Keratinocyte (primary cell): ENCODE data around the gene KRTAP10-11. TPM values are rescaled to one million over a fixed set of nuclear protein-coding genes. Genes with fewer than 3 reads are reported as not detected.

ENCODE experiments used
- DNase-seq: peaks from one replicate; pipeline ENCODE4 v3.0.0-alpha.2; 2011; ENCODE audit warnings: low read depth, missing footprints, low spot score
- FAIRE-seq: peaks from 2 replicates; lab custom pipeline; 2011; peaks lifted over from hg19 to GRCh38; lab: Jason Lieb, UNC
- H2AFZ ChIP-seq: 2 replicates; pipeline ENCODE4 v1.6.0; 2012; ENCODE audit warnings: low read length, control low read depth, inconsistent platforms; ENCODE audit not compliant: control insufficient read depth
- H3K27ac ChIP-seq: 2 replicates; pipeline ENCODE4 v1.5.1; 2011; ENCODE audit warnings: low read length; ENCODE audit not compliant: control insufficient read depth, insufficient read depth
- H3K27me3 ChIP-seq: 3 replicates; pipeline ENCODE4 v1.6.0; 2011; ENCODE audit warnings: low read length; ENCODE audit not compliant: control insufficient read depth, insufficient read depth; ENCODE audit errors: extremely low read depth
- H3K36me3 ChIP-seq, 2 experiments: 2 replicates in 1 of 2; 3 replicates in 1 of 2; pipeline ENCODE4 v1.5.1; 2011; ENCODE audit warnings: low read length in 2 of 2, mild to moderate bottlenecking in 1 of 2; ENCODE audit not compliant: control insufficient read depth in 2 of 2, insufficient read depth in 2 of 2; ENCODE audit errors: extremely low read depth in 1 of 2
- H3K4me1 ChIP-seq: 3 replicates; pipeline ENCODE4 v1.5.1; 2011; ENCODE audit warnings: low read length; ENCODE audit not compliant: control insufficient read depth, insufficient read depth; ENCODE audit errors: extremely low read depth
- H3K4me2 ChIP-seq: 3 replicates; pipeline ENCODE4 v1.6.0; 2011; ENCODE audit warnings: low read depth, low read length; ENCODE audit not compliant: control insufficient read depth, insufficient read depth; ENCODE audit errors: extremely low read depth
- H3K4me3 ChIP-seq, 3 experiments: fragments of 200-600 bp in 1 of 3; sonication (generic) in 1 of 3; 2 replicates in 2 of 3; 3 replicates in 1 of 3; pipeline ENCODE4 v1.5.1; 2011 to 2016; ENCODE audit warnings: low read length in 3 of 3, mild to moderate bottlenecking in 3 of 3, control low read depth in 2 of 3, inconsistent platforms in 1 of 3, low read depth in 1 of 3, mixed read lengths in 1 of 3, mixed run types in 1 of 3, moderate library complexity in 1 of 3; ENCODE audit not compliant: control insufficient read depth in 2 of 3, insufficient read depth in 2 of 3; ENCODE audit errors: extremely low read depth in 1 of 3
- H3K79me2 ChIP-seq: 2 replicates; pipeline ENCODE4 v1.6.0; 2012; ENCODE audit warnings: low read length; ENCODE audit not compliant: control insufficient read depth, insufficient read depth
- H3K9ac ChIP-seq: 3 replicates; pipeline ENCODE4 v1.6.0; 2011; ENCODE audit warnings: low read length; ENCODE audit not compliant: control insufficient read depth, insufficient read depth; ENCODE audit errors: extremely low read depth
- H3K9me1 ChIP-seq: 3 replicates; pipeline ENCODE4 v1.6.0; 2011; ENCODE audit warnings: low read length; ENCODE audit not compliant: control insufficient read depth, insufficient read depth; ENCODE audit errors: extremely low read depth
- H3K9me3 ChIP-seq: 2 replicates; pipeline ENCODE4 v1.5.1; 2012; ENCODE audit warnings: low read depth, low read length; ENCODE audit not compliant: control insufficient read depth
- H4K20me1 ChIP-seq: 3 replicates; pipeline ENCODE4 v1.6.0; 2011; ENCODE audit warnings: low read length; ENCODE audit not compliant: control insufficient read depth, insufficient read depth; ENCODE audit errors: extremely low read depth
- EZH2 ChIP-seq: IDR thresholded peaks from one replicate; pipeline ENCODE4 v1.6.1; 2012; ENCODE audit warnings: inconsistent platforms, mild to moderate bottlenecking, low read length, moderate library complexity
- dilution Hi-C: fragments of 300-500 bp; cut with MboI; formaldehyde crosslinking; loops from one replicate; pipeline ENCODE4 v1.7.0; 2020; ENCODE audit warnings: low sequenced_read_pairs; ENCODE audit not compliant: extremely low pct_ligation_motif_present
- polyA plus RNA-seq, 5 experiments: library from polyadenylated mRNA; depleted of rRNA in 3 of 5; stranded (reverse) in 3 of 5; stranded (forward) in 1 of 5; unstranded in 1 of 5; fragments of >200 nt; gene quantifications; 1 replicate in 1 of 5; 2 replicates in 3 of 5; 3 replicates in 1 of 5; pipeline versions ENCODE4 v1.2.1 to v1.2.3, GENCODE V29; 2011 to 2012; ENCODE audit warnings: missing spikeins in 2 of 5, low read depth in 1 of 5, low replicate concordance in 1 of 5
- TF ChIP-seq, protein P1 (sequence below), 3 experiments: IDR thresholded peaks in 1 of 3; conservative IDR thresholded peaks in 1 of 3; optimal IDR thresholded peaks in 1 of 3; 2 replicates in 2 of 3; 3 replicates in 1 of 3; pipeline versions ENCODE3 to v1.5.1; 2011; ENCODE audit warnings: low read length in 3 of 3, mild to moderate bottlenecking in 3 of 3, moderate library complexity in 2 of 3, control low read depth in 1 of 3, inconsistent platforms in 1 of 3; ENCODE audit not compliant: insufficient read depth in 2 of 3; ENCODE audit errors: extremely low read depth in 1 of 3

KRTAP10-11 gene
- polyA plus RNA-seq, 1 donor (not counting 4 experiments of a cell fraction or from before 2014, with no cell fraction given), result not detected

DNA sequence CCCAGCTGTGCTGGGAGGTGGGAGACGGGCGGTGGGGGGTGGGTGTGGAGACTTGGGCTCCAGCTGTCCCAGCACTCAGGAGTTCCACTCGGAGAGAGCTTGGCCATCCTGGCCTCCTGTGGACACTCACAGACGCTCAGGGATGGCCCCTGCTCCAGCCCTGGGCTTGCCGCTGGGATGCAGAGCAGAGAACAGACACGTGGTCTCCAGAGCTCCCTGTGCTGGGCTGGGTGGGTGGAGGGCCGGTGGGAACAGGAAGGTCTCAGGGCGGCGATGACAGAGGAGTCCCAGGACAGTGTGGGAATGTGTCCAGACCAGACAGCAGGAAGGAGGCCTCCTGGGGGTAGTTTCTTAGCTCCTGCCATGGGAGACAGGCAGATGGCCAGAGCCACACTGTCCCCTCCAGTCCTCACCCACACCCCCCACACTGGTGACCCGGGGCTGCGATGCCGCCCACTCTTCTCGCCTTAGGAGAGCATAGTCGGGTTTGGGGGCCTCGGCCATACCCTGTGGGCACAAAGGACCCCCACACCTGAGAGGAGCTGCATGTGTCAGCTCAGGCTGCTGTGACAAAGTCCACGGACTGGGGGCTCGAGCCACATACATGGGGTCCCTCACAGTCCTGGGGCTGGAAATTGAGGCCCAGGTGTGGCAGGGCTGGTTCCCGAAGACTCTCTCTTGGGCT, 17.4 kb upstream of the KRTAP10-11 start:
- dilution Hi-C loops, result no loop called here
- Histone ChIP-seq H2AFZ (no peak overlapping the region), H4K20me1 (no peaks in the 10 kb centered on the region), H3K4me3 (no peak overlapping the region), H3K27ac (no peak overlapping the region), H3K79me2 (no peaks in the 10 kb centered on the region), H3K9me3 (peaks cover 10% of the 10 kb centered on the region), H3K9me1 (no peaks in the 10 kb centered on the region), H3K4me2 (no peak overlapping the region), H3K9ac (no peak overlapping the region), H3K4me1 (no peaks in the 10 kb centered on the region), H3K27me3 (no peaks in the 10 kb centered on the region), H3K36me3 (no peaks in the 10 kb centered on the region)
- TF ChIP-seq EZH2, result no peak
- TF ChIP-seq, protein P1, sequence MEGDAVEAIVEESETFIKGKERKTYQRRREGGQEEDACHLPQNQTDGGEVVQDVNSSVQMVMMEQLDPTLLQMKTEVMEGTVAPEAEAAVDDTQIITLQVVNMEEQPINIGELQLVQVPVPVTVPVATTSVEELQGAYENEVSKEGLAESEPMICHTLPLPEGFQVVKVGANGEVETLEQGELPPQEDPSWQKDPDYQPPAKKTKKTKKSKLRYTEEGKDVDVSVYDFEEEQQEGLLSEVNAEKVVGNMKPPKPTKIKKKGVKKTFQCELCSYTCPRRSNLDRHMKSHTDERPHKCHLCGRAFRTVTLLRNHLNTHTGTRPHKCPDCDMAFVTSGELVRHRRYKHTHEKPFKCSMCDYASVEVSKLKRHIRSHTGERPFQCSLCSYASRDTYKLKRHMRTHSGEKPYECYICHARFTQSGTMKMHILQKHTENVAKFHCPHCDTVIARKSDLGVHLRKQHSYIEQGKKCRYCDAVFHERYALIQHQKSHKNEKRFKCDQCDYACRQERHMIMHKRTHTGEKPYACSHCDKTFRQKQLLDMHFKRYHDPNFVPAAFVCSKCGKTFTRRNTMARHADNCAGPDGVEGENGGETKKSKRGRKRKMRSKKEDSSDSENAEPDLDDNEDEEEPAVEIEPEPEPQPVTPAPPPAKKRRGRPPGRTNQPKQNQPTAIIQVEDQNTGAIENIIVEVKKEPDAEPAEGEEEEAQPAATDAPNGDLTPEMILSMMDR (optimal IDR thresholded peaks at IDR 0.05 in 1 of 3, IDR thresholded peaks at IDR 0.05 in 1 of 3, conservative IDR thresholded peaks at IDR 0.05 in 1 of 3; ENCODE audit: extremely low read depth in 1 of 3, insufficient read depth in 2 of 3, low read length in 3 of 3), result no peak
- DNase-seq (no peak), FAIRE-seq (no peak)

DNA sequence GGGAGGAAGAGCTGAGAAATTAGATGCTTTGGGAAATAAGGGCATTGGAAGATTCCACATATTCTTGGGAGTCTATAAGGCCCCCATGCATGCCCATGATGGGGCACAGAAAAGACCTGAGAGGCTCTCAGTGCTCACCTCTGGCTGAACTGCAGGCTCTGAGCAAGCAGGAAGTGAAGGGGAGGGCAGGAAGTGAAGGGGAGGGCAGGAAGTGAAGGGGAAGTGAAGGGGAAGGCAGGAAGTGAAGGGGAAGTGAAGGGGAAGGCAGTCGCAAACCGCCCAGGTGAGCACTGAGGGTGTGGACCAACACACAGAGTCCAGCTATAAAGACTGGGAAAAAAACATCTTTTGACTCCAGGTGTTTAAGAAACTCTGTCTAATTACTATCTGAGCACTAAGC, 15.8 kb upstream of the KRTAP10-11 start:
- H3K4me3 ChIP-seq, result no peak overlapping the region
- H3K9ac ChIP-seq, result no peak overlapping the region
- peaks cover 8% of the 10 kb centered on the region for H3K9me3 ChIP-seq
- FAIRE-seq, result no peak
- no peaks in the 10 kb centered on the region for H4K20me1 ChIP-seq
- H3K27ac ChIP-seq, result no peak overlapping the region
- no peak overlapping the region for H2AFZ ChIP-seq
- TF ChIP-seq, protein P1 (optimal IDR thresholded peaks at IDR 0.05 in 1 of 3, IDR thresholded peaks at IDR 0.05 in 1 of 3, conservative IDR thresholded peaks at IDR 0.05 in 1 of 3; ENCODE audit: extremely low read depth in 1 of 3, insufficient read depth in 2 of 3, low read length in 3 of 3), result no peak
- TF ChIP-seq EZH2, result no peak
- no peaks in the 10 kb centered on the region for H3K4me1 ChIP-seq
- DNase-seq, result no peak
- H3K79me2 ChIP-seq, result no peaks in the 10 kb centered on the region
- no peaks in the 10 kb centered on the region for H3K36me3 ChIP-seq
- no peak overlapping the region for H3K4me2 ChIP-seq
- no peaks in the 10 kb centered on the region for H3K27me3 ChIP-seq
- dilution Hi-C loops, result no loop called here
- H3K9me1 ChIP-seq, result no peaks in the 10 kb centered on the region
